CMK (cell line): ENCODE data around the gene DPPA3.
"Not testable (repeated sequence)": the region's sequence is repeated elsewhere in the genome, so short reads cannot be mapped to it uniquely, and the experiment has no call there.

Experiments used
- DNase-seq: peaks from one replicate; pipeline ENCODE4 v3.0.0-alpha.2; 2010; ENCODE audit warnings: low read depth

DPPA3 gene

DNA sequence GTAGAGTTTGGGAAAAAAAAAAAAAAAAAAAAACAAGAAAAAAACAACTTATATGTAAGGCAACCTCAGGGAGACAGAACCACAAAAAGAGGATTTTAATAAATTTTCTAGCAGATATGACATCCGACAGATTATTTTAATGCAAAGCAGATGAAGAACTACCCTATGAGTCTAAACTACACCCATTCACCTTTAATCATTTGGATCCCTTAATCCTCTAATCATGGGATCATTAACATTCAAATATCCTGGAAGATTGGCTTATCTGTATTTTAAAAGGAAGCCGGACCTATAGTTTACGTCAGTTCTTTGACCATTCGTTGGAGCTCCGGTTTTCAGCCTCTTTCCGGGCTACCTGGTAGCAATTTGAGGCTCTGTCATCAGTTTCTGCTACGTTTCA, at the start of gene DPPA3:
Gene DPPA3, plus strand, starts transcription at position 301 of the 400 bp plus-strand sequence. CDS start 138 bp downstream, outside the sequence.
- DNase-seq, result no peak

DNA sequence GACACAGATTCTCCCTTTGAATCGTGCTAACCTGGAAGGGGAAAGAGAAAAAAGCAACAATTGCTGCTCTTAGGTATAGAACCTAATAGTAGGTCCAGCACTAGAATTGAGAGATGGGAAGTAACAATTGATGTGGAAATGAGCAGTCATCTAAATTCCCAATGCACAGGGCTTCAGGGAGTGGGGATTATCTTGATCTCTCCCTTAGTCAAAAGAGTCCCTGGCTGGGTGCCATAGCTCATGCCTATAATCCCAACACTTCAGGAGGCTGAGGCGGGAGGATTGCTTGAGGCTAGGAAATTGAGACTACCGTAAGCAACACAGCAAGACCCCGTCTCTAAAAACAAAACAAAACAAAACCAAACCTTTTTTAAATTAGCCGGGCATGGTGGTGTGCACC, 49.5 kb upstream of the DPPA3 start:
- no peak for DNase-seq

DNA sequence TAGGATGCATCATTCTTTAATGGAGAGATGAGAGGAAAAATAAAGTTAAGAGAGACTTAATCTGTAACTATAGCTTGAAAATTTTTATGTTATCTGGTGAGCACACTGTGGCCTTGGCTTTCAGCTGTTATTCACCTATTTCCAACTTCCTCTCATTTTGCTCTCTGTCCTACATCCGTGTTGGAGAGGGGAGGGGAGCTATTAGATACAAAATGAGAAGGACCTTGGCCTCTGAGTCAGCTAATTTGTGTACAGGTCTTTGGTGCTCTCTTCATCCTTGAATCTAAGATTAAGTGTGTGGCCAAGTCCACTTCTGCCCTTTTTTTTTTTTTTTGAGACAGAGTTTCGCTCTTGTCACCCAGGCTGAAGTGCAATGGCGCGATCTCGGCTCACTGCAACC, 44.6 kb upstream of the DPPA3 start:
- DNase-seq, result no peak

DNA sequence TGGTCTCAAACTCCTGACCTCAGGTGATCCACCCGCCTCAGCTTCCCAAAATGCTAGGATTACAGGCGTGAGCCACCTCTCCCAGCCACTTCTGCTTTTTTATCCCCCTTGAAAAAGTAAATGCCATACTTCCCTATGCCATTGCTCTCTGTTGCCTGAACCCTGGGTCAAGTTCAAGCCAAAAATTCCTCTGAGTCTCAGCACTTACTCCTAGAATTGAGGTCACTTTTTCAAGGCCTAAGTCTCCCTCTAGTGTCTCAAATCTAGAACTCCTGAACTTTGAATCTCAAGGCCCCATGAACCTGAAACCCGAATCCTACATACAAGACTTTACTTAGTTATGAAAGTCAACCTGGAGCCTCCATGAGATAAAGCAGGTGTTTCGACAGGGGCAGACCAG, 44.1 kb upstream of the DPPA3 start:
- no peak for DNase-seq

DNA sequence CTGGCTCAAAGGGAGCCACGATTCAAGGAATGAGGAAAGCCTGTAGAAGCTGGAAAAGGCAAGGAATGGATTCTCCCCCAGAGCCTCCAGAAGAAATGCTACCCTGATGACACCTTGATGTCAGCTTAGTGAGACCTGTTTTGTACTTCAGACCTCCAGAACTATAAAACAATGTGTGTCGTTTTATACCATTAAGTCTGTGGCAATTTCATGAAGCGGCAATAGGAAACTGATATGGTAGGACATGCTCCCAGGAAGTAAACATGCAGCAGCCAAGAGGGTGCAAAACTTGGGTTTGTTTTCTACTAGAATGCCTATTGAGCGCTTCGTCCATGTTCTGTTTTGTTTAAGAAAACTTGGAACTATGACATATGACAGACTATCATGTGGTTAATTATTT, 43.1 kb upstream of the DPPA3 start:
- no peak for DNase-seq

DNA sequence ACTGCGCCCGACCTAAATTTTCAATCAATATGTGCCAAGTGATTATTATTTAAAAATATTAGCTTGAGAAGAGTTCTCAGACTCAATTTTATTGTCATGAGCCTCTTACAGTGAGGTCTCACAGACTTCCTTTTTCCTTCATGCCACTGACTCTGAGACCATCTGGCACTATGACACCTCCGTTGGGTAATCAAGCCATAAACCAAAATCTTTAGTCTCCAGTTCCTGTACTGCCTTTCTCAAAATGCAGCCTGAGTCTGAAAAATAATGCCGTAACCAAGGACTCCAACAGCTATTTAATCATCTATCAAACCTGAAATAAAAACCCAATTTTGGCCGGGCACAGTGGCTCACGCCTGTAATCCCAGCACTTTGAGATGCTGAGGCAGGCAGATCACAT, 35.8 kb upstream of the DPPA3 start:
- DNase-seq, result not testable (repeated sequence)

DNA sequence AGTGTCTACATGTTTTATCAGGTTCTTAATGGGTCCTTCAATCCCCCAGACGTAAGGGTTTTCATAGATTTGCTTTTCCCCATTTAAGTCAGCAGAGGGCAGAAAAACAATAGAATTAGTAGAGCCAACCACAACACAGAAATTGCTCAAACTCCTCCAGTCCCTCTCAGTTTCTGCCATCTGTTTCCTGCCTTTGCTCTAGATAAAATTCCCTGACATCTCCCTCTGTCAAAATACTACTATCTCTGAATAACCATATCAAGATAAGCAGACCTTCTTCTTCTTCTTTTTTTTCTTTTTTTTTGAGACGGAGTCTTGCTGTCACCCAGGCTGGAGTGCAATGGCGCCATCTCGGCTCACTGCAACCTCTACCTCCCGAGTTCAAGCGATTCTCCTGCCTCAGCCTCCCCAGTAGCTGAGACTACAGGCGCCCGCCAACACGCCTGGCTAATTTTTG, 33.8 kb upstream of the DPPA3 start:
- DNase-seq, result peak; percentile 87

DNA sequence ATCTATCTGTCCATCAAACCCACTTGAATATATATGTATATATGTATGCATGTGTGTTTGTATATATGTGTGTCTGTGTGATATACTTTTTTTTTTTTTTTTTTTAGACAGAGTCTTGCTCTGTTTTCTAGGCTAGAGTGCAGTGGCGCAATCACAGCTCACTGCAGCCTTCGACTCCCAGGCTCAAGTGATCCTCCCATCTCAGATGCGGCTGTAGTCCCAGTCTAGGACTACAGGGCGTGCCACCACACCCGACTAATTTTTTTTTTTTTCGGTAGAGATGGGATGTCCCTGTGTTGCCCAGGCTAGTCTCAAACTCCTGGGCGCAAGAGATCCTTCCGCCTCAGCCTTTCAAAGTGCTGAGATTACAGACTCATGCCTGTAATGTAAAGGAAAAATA, 32.5 kb upstream of the DPPA3 start:
- no peak for DNase-seq

DNA sequence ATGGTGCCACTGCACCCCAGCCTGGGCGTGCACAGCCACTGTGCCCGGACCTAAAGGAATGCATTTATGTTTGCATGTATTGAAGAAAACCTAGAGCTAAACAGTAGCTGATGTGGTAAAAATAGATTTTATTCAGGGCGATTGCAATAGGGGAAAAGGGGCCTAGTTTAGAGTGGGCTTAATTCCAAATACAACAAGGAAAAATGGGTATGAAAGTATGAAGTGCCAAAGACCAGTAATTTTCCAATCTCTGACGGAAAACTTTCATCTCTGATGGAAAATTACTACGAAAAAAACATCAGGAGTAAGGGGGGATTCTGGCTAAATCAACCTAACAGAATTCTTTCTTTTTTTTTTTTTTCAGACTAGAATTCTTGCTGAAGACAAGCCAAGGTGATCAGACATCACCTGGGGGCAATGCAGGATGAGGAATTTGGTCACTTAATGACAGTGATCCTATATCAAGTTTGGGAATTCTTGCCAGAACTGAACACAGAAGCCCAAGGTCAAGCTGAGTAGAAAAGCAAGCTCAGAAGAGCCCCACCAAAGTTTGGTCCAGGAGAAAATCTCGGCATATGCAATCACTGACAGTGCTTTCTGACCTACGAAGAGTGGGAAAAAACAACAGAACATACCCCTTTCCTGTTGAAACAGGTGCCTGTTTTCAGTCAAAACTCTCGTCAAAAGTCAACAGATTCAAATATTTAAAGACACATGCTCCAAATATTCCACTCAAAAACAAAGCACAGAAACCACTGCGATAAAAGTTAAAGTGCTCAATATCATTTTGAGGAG, 31.8 kb upstream of the DPPA3 start:
- DNase-seq, result no peak

DNA sequence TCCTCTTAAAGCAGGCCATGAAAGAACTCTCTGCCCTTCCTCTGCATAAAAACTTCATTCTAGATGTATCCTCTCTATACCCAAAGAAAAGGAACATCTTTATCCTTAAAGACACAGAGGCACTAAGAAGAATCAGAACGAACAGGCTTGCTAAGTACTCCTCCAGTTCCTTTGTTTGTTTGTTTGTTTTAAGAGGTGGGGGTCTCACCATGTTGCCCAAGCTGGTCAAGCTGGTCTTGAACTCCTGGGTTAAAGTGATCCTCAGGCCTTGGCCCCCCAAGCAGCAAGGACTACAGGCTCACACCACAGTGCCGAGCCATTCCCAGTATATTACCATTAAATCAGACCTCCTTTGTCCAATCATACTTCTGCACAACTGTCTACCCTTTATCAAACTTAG, 29.7 kb upstream of the DPPA3 start:
- no peak for DNase-seq

DNA sequence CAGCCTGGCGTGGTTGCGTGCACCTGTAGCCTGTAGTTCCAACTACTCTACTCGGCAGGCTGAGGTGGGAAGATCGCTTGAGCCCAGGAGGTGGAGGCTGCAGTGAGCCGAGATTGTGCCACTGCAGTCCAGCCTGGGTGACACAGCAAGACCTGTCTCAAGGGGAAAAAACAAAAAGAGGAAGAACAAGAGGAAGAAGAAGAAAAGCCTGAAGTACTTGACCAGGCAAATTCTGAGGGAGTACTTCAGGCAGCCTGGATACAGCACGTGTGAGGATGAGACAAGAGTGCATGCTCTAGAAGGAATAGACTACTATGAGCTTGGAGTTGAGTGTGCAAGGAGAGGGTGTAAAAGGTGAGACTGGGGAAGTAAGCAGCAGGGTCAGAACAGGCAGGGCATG, 17.4 kb upstream of the DPPA3 start:
- no peak for DNase-seq

DNA sequence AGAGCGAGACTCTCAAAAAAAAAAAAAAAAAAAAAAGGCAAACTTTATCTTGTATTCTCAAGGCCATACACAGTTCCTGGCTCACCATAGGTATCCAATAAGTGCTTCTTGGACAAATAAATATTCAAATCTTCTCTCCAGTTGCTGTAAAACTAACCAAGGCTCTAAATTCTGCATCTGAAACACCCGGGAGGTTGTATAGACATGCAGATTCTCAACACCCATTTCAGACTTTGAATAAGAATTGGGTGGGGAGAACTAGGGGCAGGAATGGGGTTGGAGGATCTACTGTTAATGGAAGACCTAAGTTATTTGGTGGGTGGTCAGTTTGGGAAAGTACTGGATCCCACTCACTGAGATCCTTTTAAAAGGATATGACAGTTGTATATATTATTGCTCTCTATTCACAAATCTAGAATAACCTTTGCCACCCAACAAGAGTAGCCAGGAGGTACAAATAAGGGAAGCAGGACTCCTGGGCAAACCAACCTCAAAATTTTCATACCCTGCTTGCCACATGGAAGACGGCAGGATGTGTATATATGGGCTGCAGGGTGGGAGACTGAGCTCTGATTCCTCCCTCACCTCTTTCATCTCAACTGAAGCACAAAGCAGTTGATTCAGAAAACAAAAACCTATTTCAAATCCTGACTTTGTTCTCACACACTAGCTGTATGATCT, 16.5 kb upstream of the DPPA3 start:
- no peak for DNase-seq

DNA sequence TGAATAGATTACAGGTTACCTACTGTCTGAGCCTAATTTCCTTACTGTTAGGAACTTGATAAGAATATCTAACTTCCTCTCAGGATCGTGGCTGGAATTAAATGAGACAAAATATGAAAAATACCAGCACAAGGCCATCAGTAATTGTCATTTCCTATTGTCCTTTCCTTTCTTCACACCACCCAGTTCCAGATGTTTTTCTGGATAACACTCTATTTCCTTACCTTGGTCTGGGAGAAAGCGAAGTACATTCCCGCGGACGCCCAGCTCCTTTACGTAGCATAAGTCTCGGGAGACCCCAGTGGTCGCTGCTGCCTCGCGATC, 16.0 kb upstream of the DPPA3 start:
- DNase-seq, result peak; percentile 72

DNA sequence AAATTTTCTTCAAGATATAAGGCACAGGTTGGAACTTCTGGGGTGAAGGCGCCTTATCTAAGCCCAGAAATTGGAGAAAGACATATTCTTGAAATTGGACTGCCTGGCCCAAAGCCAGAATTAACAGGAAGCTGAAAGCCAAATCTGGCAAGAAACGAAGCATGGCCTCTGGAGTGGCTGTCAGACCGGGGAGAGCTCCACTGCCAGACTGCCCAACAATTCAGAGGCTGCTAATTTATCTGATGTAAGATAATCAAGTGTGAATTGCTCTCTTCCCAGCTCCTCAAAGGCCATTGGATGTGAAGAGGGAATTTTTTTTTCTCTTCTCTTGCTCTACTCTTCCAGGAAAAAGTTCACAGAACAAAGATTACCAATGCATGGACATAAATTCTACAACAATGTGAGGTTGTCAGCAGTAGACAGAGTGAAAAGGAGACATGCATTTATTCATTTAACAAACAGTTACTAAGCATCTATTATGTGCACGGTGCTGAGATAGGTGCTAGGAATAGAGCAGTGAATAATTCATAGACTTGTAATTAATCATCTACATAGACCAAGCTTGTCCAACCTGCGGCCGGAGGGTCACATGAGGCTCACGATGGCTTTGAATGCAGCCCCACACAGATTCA, 15.6 kb upstream of the DPPA3 start, which contains the start of gene GDF3:
Gene GDF3, minus strand, starts transcription at position 210 of the 632 bp plus-strand sequence. Its CDS starts 47 bp downstream, at position 163.
- DNase-seq, result no peak

DNA sequence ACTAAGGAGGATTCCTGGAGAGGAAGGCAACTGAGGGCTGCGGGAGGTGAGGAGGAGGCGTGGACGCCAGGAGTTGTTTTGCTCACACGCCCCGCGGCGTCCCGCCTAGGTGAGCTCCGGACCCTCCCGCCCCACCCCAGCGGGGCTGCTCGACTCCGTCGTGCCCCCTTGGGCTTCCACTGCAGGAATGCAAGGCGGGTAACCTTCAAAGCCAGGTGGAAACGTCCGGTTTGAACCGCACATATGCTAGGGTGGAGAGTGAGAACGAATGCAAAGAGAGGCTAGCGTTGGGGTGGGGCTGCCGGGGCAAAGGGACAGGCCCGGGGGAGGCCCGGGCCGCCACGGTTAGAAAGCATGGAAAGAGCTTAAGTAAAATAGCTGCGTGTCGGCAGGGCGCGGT, 5.4 kb upstream of the DPPA3 start:
- DNase-seq, result no peak

DNA sequence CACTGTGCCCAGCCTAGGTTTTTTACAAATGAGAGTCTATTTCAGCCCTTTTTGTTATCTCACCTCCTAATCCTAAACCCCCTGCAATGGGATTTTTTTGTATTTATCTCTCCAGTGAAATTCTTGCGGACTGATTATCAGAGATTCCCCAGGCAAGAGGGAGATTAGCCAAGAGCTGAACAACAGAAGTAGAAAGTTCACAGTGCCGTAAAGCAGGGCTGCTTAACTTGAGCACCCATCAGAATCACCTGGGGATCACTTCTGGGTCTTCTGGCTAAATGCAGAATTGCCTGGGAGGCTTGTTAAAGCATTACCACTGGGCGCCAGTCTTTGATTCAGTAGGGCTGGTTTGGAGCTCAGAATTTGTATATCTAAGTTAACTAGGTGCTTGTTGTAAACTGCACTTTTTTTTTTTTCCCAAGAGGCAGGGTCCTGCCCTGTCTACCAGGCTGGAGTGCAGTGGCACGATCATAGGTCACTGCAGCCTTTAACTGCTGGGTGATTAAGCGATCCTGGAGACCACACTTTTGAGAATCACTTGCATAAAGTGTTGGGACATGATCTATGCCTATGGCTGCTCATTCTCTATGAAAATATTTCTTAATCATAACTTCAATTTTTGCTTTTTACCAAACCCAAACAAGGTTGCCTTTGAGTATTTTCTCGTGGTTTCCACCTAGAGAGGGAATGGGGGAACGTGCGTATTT, 1.1 kb upstream of the DPPA3 start:
- no peak for DNase-seq

DNA sequence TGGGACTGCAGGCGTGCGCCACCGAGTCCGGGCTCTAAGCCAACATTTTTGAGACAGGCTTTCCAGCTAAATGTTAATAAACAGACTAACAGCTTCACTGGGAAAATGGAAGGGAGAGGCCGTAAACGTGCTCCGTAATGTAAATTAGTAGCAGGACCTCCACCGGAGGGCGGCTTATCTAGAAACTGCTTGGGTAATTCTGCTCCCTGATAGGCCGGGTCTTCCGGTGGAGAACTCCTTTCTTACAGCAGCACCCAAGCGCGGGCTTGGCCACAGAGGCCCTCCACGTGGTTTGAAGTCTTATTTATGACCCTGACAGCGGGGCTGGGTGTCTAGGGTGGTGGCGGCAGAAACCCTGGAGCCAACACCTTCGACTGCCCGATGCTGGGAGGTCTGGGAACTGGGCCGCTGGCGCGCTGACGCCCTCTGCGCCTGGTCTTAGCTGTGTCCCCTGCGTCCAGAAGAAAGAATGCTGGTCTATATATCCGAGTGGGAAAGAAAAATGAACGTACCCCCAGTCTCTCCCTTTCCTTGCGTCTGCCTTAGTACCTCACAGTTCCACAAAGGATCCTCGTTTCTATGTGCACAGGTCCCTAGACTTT, 1.7 kb downstream of the DPPA3 start:
- no peak for DNase-seq

DNA sequence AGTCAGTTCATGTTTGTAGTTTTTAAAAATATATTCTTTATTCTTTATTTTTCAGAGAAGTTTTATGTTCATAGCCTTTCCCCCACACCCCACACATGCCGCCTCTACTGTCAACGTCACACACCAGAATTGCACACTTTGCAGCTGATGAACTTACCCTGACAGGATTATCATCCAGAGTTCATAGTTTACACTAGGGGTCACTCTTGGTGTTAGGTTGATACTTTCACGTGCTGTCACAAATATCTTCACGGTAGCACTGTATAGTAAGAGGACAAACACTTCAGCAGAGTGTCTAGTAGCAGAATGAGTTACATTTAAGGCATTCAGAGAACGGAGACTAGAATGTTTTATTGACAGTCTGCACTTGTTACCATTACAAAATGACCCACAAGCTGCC, 5.1 kb downstream of the DPPA3 start:
- peak; percentile 11 for DNase-seq

DNA sequence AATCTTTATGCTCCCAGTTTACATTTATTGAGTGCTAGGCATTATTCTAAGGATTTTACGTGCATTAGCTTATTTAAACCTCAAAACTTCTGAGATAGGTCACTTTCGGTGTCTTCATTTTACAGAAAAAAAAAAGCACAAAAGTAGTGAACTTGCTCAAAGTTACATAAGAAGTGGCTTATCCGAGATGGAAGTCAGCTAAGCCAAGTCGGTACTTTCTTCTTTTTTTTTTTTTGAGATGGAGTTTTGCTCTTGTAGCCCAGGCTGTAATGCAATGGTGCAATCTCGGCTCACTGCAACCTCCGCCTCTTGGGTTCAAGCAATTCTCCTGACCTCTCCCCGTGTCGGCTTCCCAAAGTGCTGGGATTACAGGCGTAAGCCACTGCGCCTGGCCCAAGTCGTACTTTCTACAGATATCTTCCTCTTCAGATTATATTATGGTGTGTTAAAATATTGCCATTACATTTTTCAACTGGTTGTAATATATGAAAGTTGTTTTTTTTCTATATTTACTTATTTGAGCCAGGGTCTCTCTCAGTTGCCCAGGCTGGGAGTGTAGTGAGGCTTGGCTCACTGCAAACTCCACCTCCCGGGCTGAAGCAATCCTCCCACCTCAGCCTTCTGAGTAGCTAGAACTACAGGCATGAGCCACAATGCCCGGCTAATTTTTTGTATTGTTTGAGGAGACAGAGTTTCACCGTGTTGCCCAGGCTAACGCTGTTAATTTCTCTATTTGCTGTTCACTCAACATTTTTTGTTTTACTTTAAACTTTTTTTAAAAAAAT, 8.9 kb downstream of the DPPA3 start:
- DNase-seq, result no peak

DNA sequence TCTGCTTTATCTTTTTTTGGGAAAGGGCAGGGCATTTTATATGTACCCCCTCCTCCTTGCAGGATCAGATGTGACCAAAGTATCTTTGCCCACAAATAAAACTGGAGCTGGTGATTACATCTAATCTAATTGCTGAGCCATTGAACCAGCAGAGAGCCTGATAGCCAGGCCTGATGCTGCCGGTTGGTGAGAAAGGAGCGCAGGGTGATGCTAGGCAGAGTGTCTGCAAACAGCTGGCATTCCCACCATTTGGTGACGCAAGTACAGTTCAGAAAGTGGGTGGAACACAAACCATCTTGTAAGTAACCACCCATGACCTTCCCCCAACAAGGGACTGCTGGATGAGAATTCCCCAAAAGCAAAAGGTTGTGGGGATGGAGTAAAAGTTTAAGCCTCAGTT, 12.7 kb downstream of the DPPA3 start:
- no peak for DNase-seq

DNA sequence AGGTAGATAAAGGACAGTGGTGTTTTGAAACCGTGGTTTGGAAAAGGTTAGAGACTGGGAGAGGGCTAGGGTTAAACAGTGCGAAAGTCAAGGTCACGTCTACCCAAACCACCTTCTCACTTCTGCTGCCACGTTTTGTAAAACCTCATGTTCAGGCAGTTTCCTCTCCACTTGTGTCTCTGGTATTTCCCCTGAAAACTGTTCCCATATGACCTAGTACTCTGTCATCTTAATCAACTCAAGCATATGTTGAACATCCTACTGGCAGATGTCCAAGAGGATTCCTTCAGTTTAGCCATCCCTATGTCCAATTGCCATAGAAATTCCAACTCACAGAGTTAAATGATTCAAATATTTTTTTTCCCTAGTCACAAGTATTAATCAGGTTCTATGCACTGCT, 18.5 kb downstream of the DPPA3 start:
- no peak for DNase-seq
